VCaP (cell line): ENCODE data around the gene CHD6.
A peak's percentile ranks its signal among the peaks of the same experiment; 100 is the strongest.

Source experiments
- H3K27ac ChIP-seq: fragments of 450-650 bp; 2 replicates; pipeline ENCODE4 v1.5.1; 2017
- TF ChIP-seq, protein P1 (sequence below): fragments of 450-650 bp; conservative IDR thresholded peaks from 2 replicates; pipeline ENCODE4 v1.5.1; 2017; ENCODE audit warnings: mild to moderate bottlenecking, moderate library complexity

The CHD6 gene

DNA sequence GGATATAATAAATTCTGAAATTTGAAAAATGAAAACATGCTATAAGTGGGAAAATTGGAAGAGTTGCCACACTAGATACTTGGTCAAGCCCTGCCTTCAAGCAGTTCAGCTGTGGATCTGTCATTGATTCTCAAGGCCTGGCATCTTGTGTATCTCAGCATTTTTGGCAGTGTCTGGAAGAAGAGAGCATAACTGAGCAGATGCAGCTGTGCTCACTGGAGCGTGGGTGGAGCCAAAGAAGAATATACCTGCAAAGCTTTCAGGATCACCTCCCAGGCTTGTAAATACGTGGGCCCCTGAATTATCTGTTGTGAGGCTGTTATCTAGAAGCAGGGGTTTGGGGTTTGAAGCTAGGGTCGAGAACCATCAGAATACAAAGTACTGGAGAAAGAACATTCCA is 31.3 kb upstream of the CHD6 start:
- TF ChIP-seq, protein P1, sequence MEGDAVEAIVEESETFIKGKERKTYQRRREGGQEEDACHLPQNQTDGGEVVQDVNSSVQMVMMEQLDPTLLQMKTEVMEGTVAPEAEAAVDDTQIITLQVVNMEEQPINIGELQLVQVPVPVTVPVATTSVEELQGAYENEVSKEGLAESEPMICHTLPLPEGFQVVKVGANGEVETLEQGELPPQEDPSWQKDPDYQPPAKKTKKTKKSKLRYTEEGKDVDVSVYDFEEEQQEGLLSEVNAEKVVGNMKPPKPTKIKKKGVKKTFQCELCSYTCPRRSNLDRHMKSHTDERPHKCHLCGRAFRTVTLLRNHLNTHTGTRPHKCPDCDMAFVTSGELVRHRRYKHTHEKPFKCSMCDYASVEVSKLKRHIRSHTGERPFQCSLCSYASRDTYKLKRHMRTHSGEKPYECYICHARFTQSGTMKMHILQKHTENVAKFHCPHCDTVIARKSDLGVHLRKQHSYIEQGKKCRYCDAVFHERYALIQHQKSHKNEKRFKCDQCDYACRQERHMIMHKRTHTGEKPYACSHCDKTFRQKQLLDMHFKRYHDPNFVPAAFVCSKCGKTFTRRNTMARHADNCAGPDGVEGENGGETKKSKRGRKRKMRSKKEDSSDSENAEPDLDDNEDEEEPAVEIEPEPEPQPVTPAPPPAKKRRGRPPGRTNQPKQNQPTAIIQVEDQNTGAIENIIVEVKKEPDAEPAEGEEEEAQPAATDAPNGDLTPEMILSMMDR: no peak
- peak overlapping the region; percentile 100 for H3K27ac ChIP-seq

DNA sequence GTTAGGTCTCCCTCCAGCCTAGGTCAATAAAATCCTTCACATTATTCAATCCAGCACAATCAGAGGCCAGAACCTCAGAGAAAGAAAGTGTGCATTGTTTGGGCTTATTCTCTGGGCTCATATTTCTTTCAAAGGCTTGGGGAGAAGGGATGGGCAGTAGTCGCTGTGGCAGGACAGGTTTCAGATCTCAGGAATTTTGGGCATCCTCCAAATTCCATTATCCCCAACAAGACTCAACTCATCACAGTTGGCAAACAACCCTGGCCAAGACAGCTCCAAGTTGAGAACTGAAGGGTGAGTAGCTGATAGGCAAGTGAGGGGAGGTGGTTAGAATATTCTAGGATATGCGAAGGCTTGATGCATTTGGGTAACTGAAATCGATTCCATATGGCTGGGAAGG is 27.2 kb upstream of the CHD6 start:
- H3K27ac ChIP-seq: no peak overlapping the region
- TF ChIP-seq, protein P1: no peak

DNA sequence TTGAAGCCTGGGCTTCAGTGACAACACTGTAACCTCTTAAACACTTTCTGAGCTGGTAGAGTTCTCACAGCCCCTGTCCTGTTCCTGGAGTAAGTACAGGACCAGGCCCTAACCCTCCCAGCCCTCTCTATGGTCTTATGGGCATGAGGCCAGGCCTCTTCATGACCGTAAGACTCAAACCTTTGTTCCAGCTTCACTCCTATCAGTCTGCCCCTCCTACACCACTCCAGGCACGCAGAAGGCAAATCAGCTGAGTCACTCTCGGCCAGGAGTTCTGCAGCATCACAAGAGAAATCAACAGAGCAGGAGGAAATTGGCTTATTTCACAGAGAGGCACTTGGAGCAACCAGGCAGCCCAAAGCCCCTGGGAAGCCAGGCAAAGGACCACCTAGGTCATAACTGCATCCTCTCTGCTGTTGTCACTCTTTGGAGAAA is 25.3 kb upstream of the CHD6 start:
- no peak overlapping the region for H3K27ac ChIP-seq
- TF ChIP-seq, protein P1: no peak

DNA sequence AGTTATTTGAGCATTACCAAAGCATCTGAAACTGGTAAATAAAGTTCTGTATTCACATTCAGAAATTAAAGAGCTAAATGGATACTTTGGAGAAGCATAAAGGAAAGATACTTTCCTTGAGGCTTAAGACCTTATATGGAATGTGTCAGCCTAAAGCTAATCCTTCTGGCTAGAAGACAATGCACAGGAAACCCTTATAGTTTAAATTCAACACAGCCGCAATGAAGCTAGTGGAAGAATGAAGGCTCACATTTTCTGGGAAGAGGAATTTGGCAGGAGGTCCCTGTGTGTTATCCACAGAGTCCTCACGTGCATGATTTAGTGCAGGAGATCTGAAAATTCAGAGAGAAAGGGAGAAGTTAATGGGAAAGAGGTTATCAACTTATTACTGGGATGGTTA is 21.5 kb upstream of the CHD6 start:
- TF ChIP-seq, protein P1: no peak
- H3K27ac ChIP-seq: no peak overlapping the region

DNA sequence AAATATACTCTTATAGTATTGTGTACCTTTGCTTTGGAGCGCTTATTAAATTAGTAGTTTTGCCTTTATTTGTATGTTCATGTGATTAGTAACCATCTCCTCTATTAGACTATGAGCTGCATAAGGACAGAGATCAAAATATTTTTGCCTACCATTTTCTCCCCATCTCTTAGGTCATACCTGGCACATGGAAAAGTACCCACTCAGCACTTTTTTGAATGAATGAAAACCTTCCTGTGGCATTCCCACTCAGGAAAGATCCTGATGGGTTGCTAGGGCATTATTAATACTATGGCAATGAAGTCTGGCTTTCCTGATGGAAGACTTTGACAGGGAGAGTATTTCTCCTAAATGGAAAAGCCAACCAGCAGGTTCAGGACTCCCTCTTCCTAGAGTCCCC is 20.3 kb upstream of the CHD6 start:
- H3K27ac ChIP-seq: no peak overlapping the region
- TF ChIP-seq, protein P1: no peak

DNA sequence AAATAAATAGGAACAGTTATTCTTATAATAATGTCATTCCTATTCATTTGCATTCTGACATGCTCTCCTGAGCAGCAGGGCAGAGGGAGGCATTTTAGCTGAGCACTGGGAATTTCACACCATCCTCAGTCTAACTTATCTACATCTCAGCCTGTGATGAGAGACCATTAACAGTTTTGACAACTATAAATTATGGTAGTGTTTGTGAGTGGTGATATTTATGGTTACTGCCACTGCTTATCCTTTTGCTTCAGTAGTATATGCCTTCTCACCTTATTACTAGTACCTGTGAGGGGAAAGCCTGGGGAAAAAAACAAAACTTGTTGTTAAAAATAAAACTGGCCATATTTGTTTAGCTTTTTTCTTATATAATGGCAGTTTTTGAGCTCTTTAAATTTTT is 17.0 kb upstream of the CHD6 start:
- TF ChIP-seq, protein P1: no peak
- H3K27ac ChIP-seq: no peak overlapping the region

DNA sequence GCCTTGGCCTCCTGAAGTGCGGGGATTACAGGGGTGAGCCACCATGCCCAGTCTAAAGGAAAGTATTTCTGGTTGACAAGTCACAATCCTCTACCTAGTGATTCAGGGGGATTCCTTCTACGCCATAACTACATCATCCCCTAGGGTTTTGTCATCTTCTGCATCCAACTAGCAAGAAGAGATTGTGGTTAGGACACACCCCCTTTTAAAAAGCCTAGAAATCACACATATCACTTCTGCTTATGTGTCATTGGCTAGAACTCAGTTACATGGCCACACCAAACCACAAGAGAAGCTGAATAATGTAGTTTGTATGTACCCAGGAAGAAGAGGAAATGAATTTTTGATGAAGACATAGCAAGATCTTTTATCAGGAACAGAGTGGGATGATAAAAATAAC is 14.7 kb upstream of the CHD6 start:
- H3K27ac ChIP-seq: no peak overlapping the region
- TF ChIP-seq, protein P1: no peak

DNA sequence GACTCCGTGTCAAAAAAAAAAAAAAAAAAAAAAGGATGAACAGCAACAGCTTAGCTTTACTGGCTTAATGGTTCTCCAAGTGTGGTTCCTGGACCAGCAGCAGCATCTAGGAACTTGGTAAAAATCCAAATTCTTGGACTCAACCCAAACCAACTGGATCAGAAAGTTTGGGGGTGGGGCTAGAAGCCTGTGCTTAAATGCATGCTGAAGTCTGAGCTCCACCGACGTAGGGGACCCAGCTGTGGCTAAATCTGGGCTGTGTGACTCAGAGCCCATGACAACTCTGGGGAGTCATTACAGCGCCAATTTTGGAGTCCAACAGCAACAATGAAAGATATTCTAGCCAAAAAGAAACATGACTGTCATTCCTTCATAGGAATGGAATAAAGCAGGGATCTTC is 13.6 kb upstream of the CHD6 start:
- TF ChIP-seq, protein P1: no peak
- no peak overlapping the region for H3K27ac ChIP-seq
